K562 (cell line): ENCODE measurements around the gene EMILIN3. TPM values are rescaled to one million over a fixed set of nuclear protein-coding genes. Genes with fewer than 3 reads are reported as not detected.
A peak's percentile ranks its signal among the peaks of the same experiment; 100 is the strongest.

Source experiments
- ATF1 ChIP-seq, 2 experiments: fragments of 450-650 bp in 1 of 2; IDR thresholded peaks; 2 replicates each; pipeline ENCODE4 v1.6.1; 2016; ENCODE audit warnings: missing compliant biosample characterization in 1 of 2, missing genetic modification characterization in 1 of 2
- ATF7 ChIP-seq: fragments of 450-650 bp; IDR thresholded peaks from 2 replicates; pipeline ENCODE4 v1.7.1; 2014; ENCODE audit warnings: mild to moderate bottlenecking, moderate library complexity
- CBX3 ChIP-seq, 2 experiments: IDR thresholded peaks; 1 replicate in 1 of 2; 2 replicates in 1 of 2; pipeline ENCODE4 v1.6.1; 2012; ENCODE audit warnings: inconsistent platforms in 2 of 2, low read length in 2 of 2, borderline replicate concordance in 1 of 2, control low read depth in 1 of 2
- CTCF ChIP-seq, 3 experiments: IDR thresholded peaks in 2 of 3; conservative IDR thresholded peaks in 1 of 3; 2 replicates each; pipeline ENCODE4 v1.5.1; 2011 to 2012; ENCODE audit warnings: low read length in 3 of 3, mild to moderate bottlenecking in 3 of 3, control low read depth in 2 of 3, improper control_type of control experiment in 1 of 3, inconsistent platforms in 1 of 3, low read depth in 1 of 3, mixed read lengths in 1 of 3, moderate library complexity in 1 of 3; ENCODE audit not compliant: insufficient read depth in 2 of 3
- HNRNPL ChIP-seq: fragments of 200-400 bp; formaldehyde crosslinking; IDR thresholded peaks from 2 replicates; pipeline ENCODE4 v1.6.1; 2017; ENCODE audit warnings: low read depth, mild to moderate bottlenecking, low read length
- MED1 ChIP-seq: sonication (generic); formaldehyde crosslinking; IDR thresholded peaks from 2 replicates; pipeline ENCODE4 v1.8.1; 2023; ENCODE audit warnings: missing genetic modification reagents, borderline replicate concordance
- MYBL2 ChIP-seq, 2 experiments: fragments of 450-650 bp in 1 of 2; sonication (generic) in 1 of 2; formaldehyde crosslinking in 1 of 2; IDR thresholded peaks; 2 replicates each; pipeline versions ENCODE4 v1.6.1 to v1.8.1; 2017 to 2022; ENCODE audit warnings: borderline replicate concordance in 1 of 2, inconsistent platforms in 1 of 2, low read depth in 1 of 2, mild to moderate bottlenecking in 1 of 2, missing genetic modification reagents in 1 of 2, moderate library complexity in 1 of 2
- PKNOX1 ChIP-seq: fragments of 450-650 bp; IDR thresholded peaks from 2 replicates; pipeline ENCODE4 v1.6.1; 2016
- SIRT6 ChIP-seq: IDR thresholded peaks from one replicate; pipeline ENCODE4 v1.6.1; 2012; ENCODE audit warnings: low read depth, mild to moderate bottlenecking, control low read depth, inconsistent platforms, low read length, moderate library complexity
- SMAD1 ChIP-seq: fragments of 150-350 bp; IDR thresholded peaks from 2 replicates; pipeline ENCODE4 v1.6.1; 2014; ENCODE audit warnings: low read length, low read depth; ENCODE audit not compliant: partially characterized antibody
- STAT6 ChIP-seq: sonication (generic); formaldehyde crosslinking; IDR thresholded peaks from 2 replicates; pipeline ENCODE4 v1.8.1; 2023; ENCODE audit warnings: mild to moderate bottlenecking, missing genetic modification reagents
- TCF3 ChIP-seq: sonication (generic); formaldehyde crosslinking; IDR thresholded peaks from 2 replicates; pipeline ENCODE4 v1.4.0; 2020; ENCODE audit warnings: mild to moderate bottlenecking, missing genetic modification reagents
- THAP12 ChIP-seq: fragments of 250-450 bp; sonication (Bioruptor Pico); IDR thresholded peaks from 2 replicates; pipeline ENCODE4 v1.9.0; 2021; ENCODE audit warnings: mild to moderate bottlenecking, inconsistent platforms
- U2AF2 ChIP-seq: fragments of 200-400 bp; formaldehyde crosslinking; optimal IDR thresholded peaks from 2 replicates; pipeline ENCODE3; 2017; ENCODE audit warnings: low read depth, mild to moderate bottlenecking, low read length
- ZKSCAN1 ChIP-seq: fragments of 150-350 bp; IDR thresholded peaks from 2 replicates; pipeline ENCODE4 v1.6.1; 2016; ENCODE audit warnings: low read depth, low read length
- ZNF143 ChIP-seq: sonication (generic); formaldehyde crosslinking; IDR thresholded peaks from 2 replicates; pipeline ENCODE4 v1.9.0; 2022; ENCODE audit warnings: mild to moderate bottlenecking, missing genetic modification reagents
- ZNF146 ChIP-seq: IDR thresholded peaks from one replicate; pipeline ENCODE4 v1.6.1; 2018; ENCODE audit warnings: missing compliant biosample characterization; ENCODE audit not compliant: unreplicated experiment
- ZNF408 ChIP-seq: fragments of 250-450 bp; sonication (Bioruptor Pico); IDR thresholded peaks from 2 replicates; pipeline ENCODE4 v1.4.0; 2020; ENCODE audit warnings: low read depth, mild to moderate bottlenecking, moderate library complexity
- ZNF589 ChIP-seq: fragments of 200-800 bp; sonication (Bioruptor generic); IDR thresholded peaks from 2 replicates; pipeline ENCODE4 v1.6.1; 2016; ENCODE audit warnings: low read depth, missing genetic modification characterization, missing compliant biosample characterization
- polyA plus RNA-seq, 8 experiments: library from polyadenylated mRNA; depleted of rRNA in 4 of 8; stranded (reverse) in 5 of 8; unstranded in 3 of 8; fragments of >200 nt; fragmentation: Nextera tagmentation in 2 of 8; fragmentation: Illumina TruSeq in 1 of 8; extraction: Ambion mirVana in 2 of 8; extraction: Trizol in 1 of 8; gene quantifications; 2 replicates each; pipeline versions ENCODE4 v1.2.1 to v1.2.3, GENCODE V29; 2011 to 2014; ENCODE audit warnings: inconsistent platforms in 1 of 8, missing spikeins in 1 of 8
- total RNA-seq, 7 experiments: library from RNA; depleted of rRNA in 6 of 7; stranded (reverse); fragments of >200 nt in 6 of 7; fragmentation: Illumina TruSeq in 2 of 7; extraction: Trizol in 2 of 7; gene quantifications; 2 replicates each; pipeline versions ENCODE4 v1.2.1 to v1.2.3, GENCODE V29; 2011 to 2021; ENCODE audit warnings: low replicate concordance in 1 of 7

Gene EMILIN3
- total and polyA plus RNA-seq, 9 of the 15 experiments (the other 6 are each of a cell fraction or from before 2014, with no cell fraction given) = 0.01 to 0.07 TPM; not detected in 7

- TF ChIP-seq ZNF589 (CRISPR knock-in tag) (no peak), TCF3 (no peak), ZKSCAN1 (peak; percentile 15; the same call in 1 of the 2 replicates), ZNF143 (no peak), ZNF146 (CRISPR knock-in tag) (no peak), MYBL2 (IDR thresholded peaks at IDR 0.05; ENCODE audit: low read depth) (no peak), MYBL2 (CRISPR knock-in tag; IDR thresholded peaks at IDR 0.05; ENCODE audit: borderline replicate concordance) (no peak), ATF7 (peak; percentile 54), CBX3 (IDR thresholded peaks at IDR 0.05; ENCODE audit: borderline replicate concordance in 1 of 2, low read length in 2 of 2) (no peak), MED1 (CRISPR knock-in tag) (no peak), THAP12 (CRISPR knock-in tag) (no peak), ATF1 (CRISPR knock-in tag; IDR thresholded peaks at IDR 0.05) (no peak), ATF1 (tag; IDR thresholded peaks at IDR 0.05) (peak; percentile 64), HNRNPL (no peak), STAT6 (no peak), U2AF2 (no peak), SMAD1 (peak; percentile 35), SIRT6 (no peak), PKNOX1 (0 out of 2 replicates have a peak, but pooled peaks have one; percentile 3), CTCF (IDR thresholded peaks at IDR 0.05 in 2 of 3, conservative IDR thresholded peaks at IDR 0.05 in 1 of 3; ENCODE audit: insufficient read depth in 2 of 3, low read depth in 1 of 3, low read length in 3 of 3) (peak; percentile 3 to 86 (median 79); a peak in 5 of 6 replicates), ZNF408 (CRISPR knock-in tag) (no peak)
These were observed 26.1 kb downstream of the EMILIN3 start, which contains the start of gene LPIN3 (continued) for GRCh38 chr20:41340327-41341055.
